ENCODE results near the gene NCMAP.
"Not testable (repeated sequence)": the region's sequence is repeated elsewhere in the genome, so short reads cannot be mapped to it uniquely, and the experiment has no call there.

NCMAP gene

GRCh38 chr1:24508911-24509310 lies 47.0 kb upstream of the NCMAP start:
- Histone ChIP-seq H3K9me2 (ENCODE audit: low read depth, low read length) (no peaks in the 10 kb centered on the region), H3K4me3 (ENCODE audit: low read depth, low read length, poor library complexity, severe bottlenecking) (no peak overlapping the region), H3K9ac (ENCODE audit: low read length) (no peak overlapping the region), H3K9me3 (ENCODE audit: low read length) (no peaks in the 10 kb centered on the region), H3K27me3 (ENCODE audit: insufficient read depth, low read length) (no peaks in the 10 kb centered on the region), H3K4me1 (ENCODE audit: insufficient read depth, low read length, severe bottlenecking) (peaks cover 5% of the 10 kb centered on the region), H3K27ac (ENCODE audit: low read depth, low read length, poor library complexity, severe bottlenecking) (no peak overlapping the region), H3F3A (ENCODE audit: insufficient read depth, low read length) (no peaks in the 10 kb centered on the region), H2AFZ (ENCODE audit: low read length) (no peak overlapping the region), H3K4me2 (ENCODE audit: low read length) (no peak overlapping the region), H4K20me1 (ENCODE audit: insufficient read depth, low read length) (no peaks in the 10 kb centered on the region), H3K36me3 (ENCODE audit: insufficient read depth, low read length) (no peaks in the 10 kb centered on the region; the same call in 1 of the 2 replicates), H3K79me2 (ENCODE audit: insufficient read depth, low read length) (no peaks in the 10 kb centered on the region)
- TF ChIP-seq CTCF (IDR thresholded peaks at IDR 0.05; ENCODE audit: low read length) (no peak), EZH2 (IDR thresholded peaks at IDR 0.05; ENCODE audit: borderline replicate concordance, low read length) (no peak)

DNA sequence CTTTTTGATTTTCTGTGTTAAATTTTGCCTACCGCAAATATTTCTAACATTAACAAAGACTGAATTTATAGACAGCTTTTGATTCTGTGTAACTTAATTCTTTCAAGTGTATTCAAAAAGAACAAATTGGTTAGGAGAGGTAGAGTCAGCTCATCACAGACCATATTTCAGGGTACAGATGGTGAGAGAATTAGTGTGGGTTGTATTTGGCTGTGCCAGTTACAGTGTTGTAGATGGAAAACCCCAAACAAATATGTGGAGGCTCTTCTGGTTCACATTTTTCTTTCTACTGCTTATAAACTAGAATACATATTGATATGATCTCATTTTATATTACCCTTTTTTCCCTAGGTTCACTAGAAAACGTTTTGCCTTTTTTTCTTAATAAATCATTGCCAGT lies 42.2 kb upstream of the NCMAP start:
- no peaks in the 10 kb centered on the region for H3K9me2 ChIP-seq (ENCODE audit: low read depth, low read length)
- H3F3A ChIP-seq (ENCODE audit: insufficient read depth, low read length): no peaks in the 10 kb centered on the region
- H3K4me2 ChIP-seq (ENCODE audit: low read length): no peak overlapping the region
- H2AFZ ChIP-seq (ENCODE audit: low read length): no peak overlapping the region
- no peaks in the 10 kb centered on the region for H4K20me1 ChIP-seq (ENCODE audit: insufficient read depth, low read length)
- no peaks in the 10 kb centered on the region for H3K79me2 ChIP-seq (ENCODE audit: insufficient read depth, low read length)
- H3K4me1 ChIP-seq (ENCODE audit: insufficient read depth, low read length, severe bottlenecking): no peaks in the 10 kb centered on the region
- H3K27me3 ChIP-seq (ENCODE audit: insufficient read depth, low read length): no peaks in the 10 kb centered on the region
- no peak overlapping the region for H3K27ac ChIP-seq (ENCODE audit: low read depth, low read length, poor library complexity, severe bottlenecking)
- no peaks in the 10 kb centered on the region; the same call in 1 of the 2 replicates for H3K36me3 ChIP-seq (ENCODE audit: insufficient read depth, low read length)
- no peaks in the 10 kb centered on the region for H3K9me3 ChIP-seq (ENCODE audit: low read length)
- H3K9ac ChIP-seq (ENCODE audit: low read length): no peak overlapping the region
- no peak overlapping the region for H3K4me3 ChIP-seq (ENCODE audit: low read depth, low read length, poor library complexity, severe bottlenecking)
- TF ChIP-seq CTCF (IDR thresholded peaks at IDR 0.05; ENCODE audit: low read length): no peak
- no peak for TF ChIP-seq EZH2 (IDR thresholded peaks at IDR 0.05; ENCODE audit: borderline replicate concordance, low read length)

- H3K9ac ChIP-seq (ENCODE audit: low read length): no peak overlapping the region
These were observed 40.9 kb upstream of the NCMAP start for GRCh38 chr1:24514946-24515345.

DNA sequence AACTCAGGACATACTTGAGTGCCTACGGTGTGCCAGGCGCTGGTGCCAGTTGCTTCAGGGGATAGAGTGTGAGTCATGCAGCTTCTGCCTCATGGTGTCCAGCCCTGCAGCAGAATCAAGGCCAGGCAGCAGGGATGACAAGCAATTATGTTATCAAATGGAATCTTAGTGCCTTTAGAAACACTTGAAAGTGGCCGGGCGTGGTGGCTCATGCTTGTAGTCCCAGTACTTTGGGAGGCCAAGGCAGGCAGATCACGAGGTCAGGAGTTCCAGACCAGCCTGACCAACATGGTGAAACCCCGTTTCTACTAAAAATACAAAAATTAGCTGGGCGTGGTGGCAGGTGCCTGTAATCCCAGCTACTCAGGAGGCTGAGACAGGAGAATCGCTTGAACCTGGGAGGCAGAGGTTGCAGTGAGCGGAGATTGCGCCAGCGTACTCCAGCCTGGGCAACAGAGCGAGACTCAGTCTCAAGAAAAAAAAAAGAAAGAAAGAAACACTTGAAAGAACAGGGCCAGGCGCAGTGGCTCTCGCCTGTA lies 40.1 kb upstream of the NCMAP start:
- not testable (repeated sequence) for H3K4me1 ChIP-seq (ENCODE audit: insufficient read depth, low read length, severe bottlenecking); H3K27me3 ChIP-seq (ENCODE audit: insufficient read depth, low read length); H3K27ac ChIP-seq (ENCODE audit: low read depth, low read length, poor library complexity, severe bottlenecking); H3F3A ChIP-seq (ENCODE audit: insufficient read depth, low read length); H3K9me3 ChIP-seq (ENCODE audit: low read length); H3K4me2 ChIP-seq (ENCODE audit: low read length); H3K9me2 ChIP-seq (ENCODE audit: low read depth, low read length); H3K79me2 ChIP-seq (ENCODE audit: insufficient read depth, low read length); H3K36me3 ChIP-seq (ENCODE audit: insufficient read depth, low read length); H2AFZ ChIP-seq (ENCODE audit: low read length); H3K9ac ChIP-seq (ENCODE audit: low read length); H3K4me3 ChIP-seq (ENCODE audit: low read depth, low read length, poor library complexity, severe bottlenecking); H4K20me1 ChIP-seq (ENCODE audit: insufficient read depth, low read length)

More at GRCh38 chr1:24514946-24515345, 40.9 kb upstream of the NCMAP start:
- Histone ChIP-seq H3K9me3 (ENCODE audit: low read length) (no peaks in the 10 kb centered on the region), H4K20me1 (ENCODE audit: insufficient read depth, low read length) (no peaks in the 10 kb centered on the region), H3K4me2 (ENCODE audit: low read length) (no peak overlapping the region), H2AFZ (ENCODE audit: low read length) (no peak overlapping the region), H3F3A (ENCODE audit: insufficient read depth, low read length) (no peaks in the 10 kb centered on the region), H3K79me2 (ENCODE audit: insufficient read depth, low read length) (no peaks in the 10 kb centered on the region), H3K4me3 (ENCODE audit: low read depth, low read length, poor library complexity, severe bottlenecking) (no peak overlapping the region), H3K27ac (ENCODE audit: low read depth, low read length, poor library complexity, severe bottlenecking) (no peak overlapping the region), H3K27me3 (ENCODE audit: insufficient read depth, low read length) (no peaks in the 10 kb centered on the region), H3K4me1 (ENCODE audit: insufficient read depth, low read length, severe bottlenecking) (no peaks in the 10 kb centered on the region), H3K36me3 (ENCODE audit: insufficient read depth, low read length) (no peaks in the 10 kb centered on the region; the same call in 1 of the 2 replicates), H3K9me2 (ENCODE audit: low read depth, low read length) (no peaks in the 10 kb centered on the region)
- no peak for TF ChIP-seq EZH2 (IDR thresholded peaks at IDR 0.05; ENCODE audit: borderline replicate concordance, low read length)
- TF ChIP-seq CTCF (IDR thresholded peaks at IDR 0.05; ENCODE audit: low read length): no peak
